MCF 10A (cell line): ENCODE results near the gene CWH43. TPM values are rescaled to one million over a fixed set of nuclear protein-coding genes. Genes with fewer than 3 reads are reported as not detected.
A peak's percentile ranks its signal among the peaks of the same experiment; 100 is the strongest.

Experiments
- BruUV-seq: library from RNA; stranded (reverse); fragments of 400-500 nt; replicated peaks from 2 replicates; lab custom pipeline; 2021; lab: Mats Ljungman, UMichigan
- CTCF ChIA-PET: fragments of 300-600 bp; sonication (Branson Sonifier 250); formaldehyde crosslinking; extraction: SDS; loops from one replicate; lab custom pipeline; 2021; ENCODE audit warnings: antibody characterized with exemption, inconsistent platforms; lab: Yijun Ruan, JAX
- POLR2A ChIA-PET: fragments of 300-600, 350-650 bp; sonication (Branson Sonifier 250); formaldehyde crosslinking; extraction: SDS; loops from one replicate; lab custom pipeline; 2020; ENCODE audit warnings: antibody characterized with exemption, inconsistent platforms; lab: Yijun Ruan, JAX
- DNase-seq: peaks from one replicate; pipeline ENCODE4 v3.0.0-alpha.2; 2018; ENCODE audit not compliant: unreplicated experiment
- H3K27ac Mint-ChIP-seq: one replicate; pipeline ENCODE4 v1.8.0; 2022; ENCODE audit warnings: mild to moderate bottlenecking, low read depth, mixed read lengths; ENCODE audit not compliant: unreplicated experiment
- H3K27me3 Mint-ChIP-seq: one replicate; pipeline ENCODE4 v1.8.0; 2022; ENCODE audit warnings: mixed read lengths; ENCODE audit not compliant: insufficient read depth, unreplicated experiment
- H3K36me3 Mint-ChIP-seq: one replicate; pipeline ENCODE4 v1.8.0; 2022; ENCODE audit warnings: mild to moderate bottlenecking, moderate library complexity, mixed read lengths; ENCODE audit not compliant: insufficient read depth, unreplicated experiment
- H3K4me1 Mint-ChIP-seq: one replicate; pipeline ENCODE4 v1.8.0; 2022; ENCODE audit warnings: mixed read lengths; ENCODE audit not compliant: insufficient read depth, unreplicated experiment
- H3K4me3 Mint-ChIP-seq: one replicate; pipeline ENCODE4 v1.8.0; 2022; ENCODE audit warnings: mild to moderate bottlenecking, moderate library complexity, mixed read lengths; ENCODE audit not compliant: unreplicated experiment
- H3K9me3 Mint-ChIP-seq: one replicate; pipeline ENCODE4 v1.8.0; 2022; ENCODE audit warnings: mixed read lengths; ENCODE audit not compliant: unreplicated experiment
- intact Hi-C: fragments of 100-400 bp; cut with micrococcal nuclease; formaldehyde crosslinking; loops from 2 replicates; pipeline ENCODE4 v1.14.1; 2022
- total RNA-seq: library from RNA; stranded (reverse); gene quantifications from 2 replicates; pipeline ENCODE4 v1.2.3, GENCODE V29; 2022
- TF ChIP-seq, protein P1 (sequence below): fragments of 200-600 bp; IDR thresholded peaks from one replicate; pipeline ENCODE4 v1.8.0; 2022; ENCODE audit warnings: antibody characterized with exemption, mild to moderate bottlenecking; ENCODE audit not compliant: unreplicated experiment

The CWH43 gene
- total RNA-seq, 1 experiment from 2014 or later = not detected

GRCh38 chr4:48943387-48943786 is 42.7 kb upstream of the CWH43 start:
- POLR2A ChIA-PET = interaction anchor here (0.7 to 2.3 kb wide), 7 partner anchors 11 to 306 kb away, joined by 3 to 15 read pairs (median 5); partner anchors contain the start of gene OCIAD2
- BruUV-seq = no TSS peak
- H3K27ac Mint-ChIP-seq = no peak overlapping the region
- TF ChIP-seq, protein P1, sequence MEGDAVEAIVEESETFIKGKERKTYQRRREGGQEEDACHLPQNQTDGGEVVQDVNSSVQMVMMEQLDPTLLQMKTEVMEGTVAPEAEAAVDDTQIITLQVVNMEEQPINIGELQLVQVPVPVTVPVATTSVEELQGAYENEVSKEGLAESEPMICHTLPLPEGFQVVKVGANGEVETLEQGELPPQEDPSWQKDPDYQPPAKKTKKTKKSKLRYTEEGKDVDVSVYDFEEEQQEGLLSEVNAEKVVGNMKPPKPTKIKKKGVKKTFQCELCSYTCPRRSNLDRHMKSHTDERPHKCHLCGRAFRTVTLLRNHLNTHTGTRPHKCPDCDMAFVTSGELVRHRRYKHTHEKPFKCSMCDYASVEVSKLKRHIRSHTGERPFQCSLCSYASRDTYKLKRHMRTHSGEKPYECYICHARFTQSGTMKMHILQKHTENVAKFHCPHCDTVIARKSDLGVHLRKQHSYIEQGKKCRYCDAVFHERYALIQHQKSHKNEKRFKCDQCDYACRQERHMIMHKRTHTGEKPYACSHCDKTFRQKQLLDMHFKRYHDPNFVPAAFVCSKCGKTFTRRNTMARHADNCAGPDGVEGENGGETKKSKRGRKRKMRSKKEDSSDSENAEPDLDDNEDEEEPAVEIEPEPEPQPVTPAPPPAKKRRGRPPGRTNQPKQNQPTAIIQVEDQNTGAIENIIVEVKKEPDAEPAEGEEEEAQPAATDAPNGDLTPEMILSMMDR = peak; percentile 40
- H3K27me3 Mint-ChIP-seq = no peaks in the 10 kb centered on the region
- H3K9me3 Mint-ChIP-seq = no peaks in the 10 kb centered on the region
- intact Hi-C loops = loop anchor here (5.0 kb wide), 1 partner anchor 111 kb away; the partner anchor contains the start of gene OCIAD1
- H3K4me3 Mint-ChIP-seq = no peak overlapping the region
- H3K4me1 Mint-ChIP-seq = peaks cover 25% of the 10 kb centered on the region
- no peaks in the 10 kb centered on the region for H3K36me3 Mint-ChIP-seq
- CTCF ChIA-PET = interaction anchor here (1.2 to 5.5 kb wide), 4 partner anchors 15 to 42 kb away, joined by 3 to 52 read pairs (median 15); no protein-coding TSS in a partner anchor
- DNase-seq = peak; percentile 52

DNA sequence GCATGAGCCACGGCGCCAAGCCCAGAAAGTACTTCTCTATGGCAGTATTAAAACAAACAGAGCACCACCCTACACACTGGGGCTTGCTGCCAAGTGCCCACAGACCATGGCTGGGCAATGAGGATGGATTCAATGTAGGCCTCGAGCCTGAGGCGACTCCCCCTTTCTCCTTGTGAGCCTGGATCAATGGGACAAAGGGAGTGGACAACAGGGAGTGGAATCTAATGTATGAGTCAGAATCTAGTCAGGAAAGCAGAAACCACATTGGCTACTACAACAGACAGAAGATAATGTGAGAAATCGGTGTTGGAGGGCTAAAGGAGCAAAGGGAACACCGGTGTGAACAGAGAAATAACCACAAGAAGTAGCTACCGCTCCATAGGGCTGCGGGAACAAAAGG is 41.8 kb upstream of the CWH43 start:
- BruUV-seq = no TSS peak
- peak overlapping the region; percentile 48 for H3K4me3 Mint-ChIP-seq

DNA sequence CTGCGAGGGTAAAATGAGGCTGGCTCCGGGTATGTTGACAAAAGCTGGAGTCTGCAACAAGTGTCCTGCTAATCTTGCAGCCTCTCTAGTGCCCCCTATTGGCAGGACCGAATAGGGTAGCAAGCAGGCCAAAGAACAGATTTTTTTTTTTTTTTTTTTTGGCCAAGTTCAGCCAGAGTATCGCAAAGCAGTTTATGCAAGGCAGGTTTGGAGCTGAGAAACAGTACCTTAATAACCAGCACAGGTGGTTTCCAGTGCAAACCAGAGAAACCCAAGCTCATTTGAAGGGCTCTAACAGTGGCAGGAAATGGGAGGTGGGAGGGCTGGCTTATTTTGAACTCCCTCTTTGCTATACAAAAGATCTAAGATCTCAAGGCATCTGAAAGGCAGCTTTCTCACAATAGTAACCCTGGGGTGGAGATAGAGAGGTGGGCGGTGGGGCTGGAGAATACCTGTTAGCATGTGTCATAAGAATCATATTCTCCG is 41.3 kb upstream of the CWH43 start:
- ChIA-PET POLR2A (interaction anchor here (0.6 to 2.3 kb wide), 11 partner anchors 15 to 1822 kb away, joined by 3 to 15 read pairs (median 4); partner anchors contain the start of gene FRYL), CTCF (interaction anchor here (0.6 to 5.5 kb wide), 21 partner anchors 9 to 1497 kb away, joined by 3 to 52 read pairs (median 4); partner anchors contain the start of gene OCIAD2)
- no peaks in the 10 kb centered on the region for H3K36me3 Mint-ChIP-seq
- H3K9me3 Mint-ChIP-seq = no peaks in the 10 kb centered on the region
- TF ChIP-seq, protein P1 = peak; percentile 81
- BruUV-seq = TSS peak; percentile 27
- H3K4me3 Mint-ChIP-seq = peak overlapping the region; percentile 48
- peak; percentile 73 for DNase-seq
- H3K27ac Mint-ChIP-seq = peak overlapping the region; percentile 93
- H3K27me3 Mint-ChIP-seq = no peaks in the 10 kb centered on the region
- H3K4me1 Mint-ChIP-seq = peaks cover 34% of the 10 kb centered on the region
- intact Hi-C loops = loop anchor here (1.0 to 5.0 kb wide), 3 partner anchors 36 to 164 kb away; partner anchors contain the start of genes FRYL and OCIAD1

More for the DNA sequence above, 41.8 kb upstream of the CWH43 start:
- TF ChIP-seq, protein P1 = no peak
- POLR2A ChIA-PET = interaction anchor here (0.6 to 2.3 kb wide), 13 partner anchors 12 to 307 kb away, joined by 3 to 15 read pairs (median 4); partner anchors contain the start of genes FRYL and OCIAD2
- Mint-ChIP-seq H3K27ac (peak overlapping the region; percentile 93), H3K27me3 (no peaks in the 10 kb centered on the region), H3K36me3 (no peaks in the 10 kb centered on the region), H3K4me1 (peaks cover 32% of the 10 kb centered on the region), H3K9me3 (no peaks in the 10 kb centered on the region)
- intact Hi-C loops = loop anchor here (1.0 to 5.0 kb wide), 3 partner anchors 35 to 164 kb away; partner anchors contain the start of genes FRYL and OCIAD1
- DNase-seq = peak; percentile 95
- CTCF ChIA-PET = interaction anchor here (0.6 to 5.5 kb wide), 15 partner anchors 9 to 281 kb away, joined by 3 to 52 read pairs (median 4); partner anchors contain the start of gene OCIAD2

DNA sequence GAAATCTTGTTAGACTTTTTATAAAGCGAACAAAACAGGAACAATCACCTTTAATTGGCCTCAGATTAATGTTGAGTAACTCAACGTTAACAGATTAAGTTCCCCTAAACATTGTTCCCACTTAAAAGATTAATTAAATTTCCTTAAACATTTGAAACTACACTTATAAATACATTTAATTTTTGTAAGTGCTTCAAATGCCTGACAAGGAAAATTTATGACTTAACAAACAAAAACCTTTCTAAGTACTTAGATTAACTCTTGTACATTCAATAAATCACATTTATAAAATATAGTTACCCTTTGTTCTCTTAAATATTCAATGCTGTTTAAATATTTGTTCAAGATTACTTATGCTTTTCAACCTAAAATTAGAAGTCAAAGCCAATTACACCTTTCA is 40.1 kb upstream of the CWH43 start:
- H3K4me1 Mint-ChIP-seq = peaks cover 36% of the 10 kb centered on the region
- H3K36me3 Mint-ChIP-seq = no peaks in the 10 kb centered on the region
- intact Hi-C loops = loop anchor here (2.0 kb wide), 1 partner anchor 37 kb away; no protein-coding TSS in a partner anchor
- BruUV-seq = no TSS peak
- POLR2A ChIA-PET = no interaction called here
- TF ChIP-seq, protein P1 = no peak
- H3K4me3 Mint-ChIP-seq = no peak overlapping the region
- H3K27ac Mint-ChIP-seq = no peak overlapping the region
- CTCF ChIA-PET = interaction anchor here (0.6 kb wide), 1 partner anchor 11 kb away, joined by 6 read pairs; no protein-coding TSS in a partner anchor
- H3K27me3 Mint-ChIP-seq = no peaks in the 10 kb centered on the region
- no peak for DNase-seq
- H3K9me3 Mint-ChIP-seq = no peaks in the 10 kb centered on the region
